H1 (cell line): ENCODE measurements around the gene TMPRSS4.

Source experiments
- CBX5 ChIP-seq: fragments of 300-800, 300-1000 bp; sonication (generic); IDR thresholded peaks from 2 replicates; pipeline ENCODE4 v1.7.1; 2016; ENCODE audit warnings: antibody characterized with exemption, low read length, low read depth
- EGR1 ChIP-seq: IDR thresholded peaks from 2 replicates; pipeline ENCODE4 v1.6.1; 2011; ENCODE audit warnings: low read depth, low read length, borderline replicate concordance
- EZH2 ChIP-seq: fragments of 200-600 bp; sonication (generic); IDR thresholded peaks from 2 replicates; pipeline ENCODE4 v1.7.1; 2012; ENCODE audit warnings: low read depth, mild to moderate bottlenecking, moderate library complexity, low read length, inconsistent platforms; ENCODE audit not compliant: severe bottlenecking
- GTF2F1 ChIP-seq: IDR thresholded peaks from 2 replicates; pipeline ENCODE4 v1.6.1; 2012; ENCODE audit warnings: low read depth, low read length, improper control_type of control experiment, borderline replicate concordance
- HDAC6 ChIP-seq: IDR thresholded peaks from one replicate; pipeline ENCODE4 v1.7.1; 2012; ENCODE audit warnings: low read depth, mild to moderate bottlenecking, inconsistent platforms, low read length, moderate library complexity
- JUND ChIP-seq: IDR thresholded peaks from 2 replicates; pipeline ENCODE4 v1.6.1; 2011; ENCODE audit warnings: mild to moderate bottlenecking, improper control_type of control experiment, low read length
- MAFK ChIP-seq: IDR thresholded peaks from 2 replicates; pipeline ENCODE4 v1.6.1; 2012; ENCODE audit warnings: low read depth, mild to moderate bottlenecking, improper control_type of control experiment, low read length
- POLR2A ChIP-seq, 2 experiments: IDR thresholded peaks; 1 replicate in 1 of 2; 2 replicates in 1 of 2; pipeline ENCODE4 v1.6.1; 2011; ENCODE audit warnings: low read depth in 2 of 2, low read length in 2 of 2, mild to moderate bottlenecking in 2 of 2; ENCODE audit errors: control extremely low read depth in 1 of 2
- POU5F1 ChIP-seq: IDR thresholded peaks from 2 replicates; pipeline ENCODE4 v1.6.1; 2011; ENCODE audit warnings: low read depth, mild to moderate bottlenecking, low read length, moderate library complexity
- SIN3A ChIP-seq, 2 experiments: IDR thresholded peaks in 1 of 2; conservative IDR thresholded peaks in 1 of 2; 2 replicates each; pipeline ENCODE4 v1.6.1; 2011 to 2012; ENCODE audit warnings: low read length in 2 of 2, improper control_type of control experiment in 1 of 2, low read depth in 1 of 2, mild to moderate bottlenecking in 1 of 2
- SP1 ChIP-seq: IDR thresholded peaks from 2 replicates; pipeline ENCODE4 v1.6.1; 2011; ENCODE audit warnings: low read depth, low read length
- TF ChIP-seq, protein P1 (sequence below), 3 experiments: IDR thresholded peaks; 1 replicate in 2 of 3; 2 replicates in 1 of 3; pipeline versions ENCODE4 v1.5.1 to v1.6.1; 2011; ENCODE audit warnings: low read length in 3 of 3, mild to moderate bottlenecking in 3 of 3, inconsistent platforms in 2 of 3, low read depth in 1 of 3, moderate library complexity in 1 of 3; ENCODE audit not compliant: insufficient read depth in 1 of 3; ENCODE audit errors: control extremely low read depth in 1 of 3

DNA sequence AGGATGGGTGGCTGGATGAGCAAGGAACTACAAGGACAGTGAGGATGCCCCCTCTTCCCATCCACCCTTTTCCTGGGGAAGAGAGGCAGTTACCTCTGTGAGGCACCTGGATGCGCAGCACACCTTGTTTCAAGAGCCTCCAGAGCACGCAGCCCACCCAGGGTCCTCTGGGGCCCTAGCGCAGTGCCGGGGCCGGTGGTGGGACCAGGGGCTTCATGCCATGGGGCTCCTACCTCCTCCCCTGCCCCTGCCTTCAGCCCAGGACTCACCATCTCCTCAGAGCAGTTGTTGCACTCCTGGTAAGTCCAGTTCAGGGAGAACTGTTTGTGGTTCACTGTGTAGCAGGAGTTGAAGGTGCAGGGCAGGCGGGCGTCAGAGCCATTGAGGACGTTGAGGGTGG, 91.4 kb downstream of the TMPRSS4 start:
- TF ChIP-seq, protein P1, sequence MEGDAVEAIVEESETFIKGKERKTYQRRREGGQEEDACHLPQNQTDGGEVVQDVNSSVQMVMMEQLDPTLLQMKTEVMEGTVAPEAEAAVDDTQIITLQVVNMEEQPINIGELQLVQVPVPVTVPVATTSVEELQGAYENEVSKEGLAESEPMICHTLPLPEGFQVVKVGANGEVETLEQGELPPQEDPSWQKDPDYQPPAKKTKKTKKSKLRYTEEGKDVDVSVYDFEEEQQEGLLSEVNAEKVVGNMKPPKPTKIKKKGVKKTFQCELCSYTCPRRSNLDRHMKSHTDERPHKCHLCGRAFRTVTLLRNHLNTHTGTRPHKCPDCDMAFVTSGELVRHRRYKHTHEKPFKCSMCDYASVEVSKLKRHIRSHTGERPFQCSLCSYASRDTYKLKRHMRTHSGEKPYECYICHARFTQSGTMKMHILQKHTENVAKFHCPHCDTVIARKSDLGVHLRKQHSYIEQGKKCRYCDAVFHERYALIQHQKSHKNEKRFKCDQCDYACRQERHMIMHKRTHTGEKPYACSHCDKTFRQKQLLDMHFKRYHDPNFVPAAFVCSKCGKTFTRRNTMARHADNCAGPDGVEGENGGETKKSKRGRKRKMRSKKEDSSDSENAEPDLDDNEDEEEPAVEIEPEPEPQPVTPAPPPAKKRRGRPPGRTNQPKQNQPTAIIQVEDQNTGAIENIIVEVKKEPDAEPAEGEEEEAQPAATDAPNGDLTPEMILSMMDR (IDR thresholded peaks at IDR 0.05; ENCODE audit: control extremely low read depth in 1 of 3, insufficient read depth in 1 of 3, low read depth in 1 of 3, low read length in 3 of 3): no peak
- TF ChIP-seq MAFK: no peak
- no peak for TF ChIP-seq JUND
- no peak for TF ChIP-seq EGR1
- TF ChIP-seq POU5F1: no peak
- TF ChIP-seq POLR2A (IDR thresholded peaks at IDR 0.05; ENCODE audit: control extremely low read depth in 1 of 2, low read depth in 2 of 2, low read length in 2 of 2): no peak
- no peak for TF ChIP-seq EZH2
- TF ChIP-seq CBX5: no peak
- TF ChIP-seq GTF2F1: no peak
- no peak for TF ChIP-seq HDAC6
- TF ChIP-seq SP1: no peak
- no peak for TF ChIP-seq SIN3A (conservative IDR thresholded peaks at IDR 0.05 in 1 of 2, IDR thresholded peaks at IDR 0.05 in 1 of 2; ENCODE audit: low read depth in 1 of 2, low read length in 2 of 2)
